Measurements from ENCODE around the gene PLXNA2.

PLXNA2 gene

GRCh38 chr1:208159555-208160258 is 84.5 kb downstream of the PLXNA2 start:
- no peak for TF ChIP-seq CTCF (IDR thresholded peaks at IDR 0.05)

GRCh38 chr1:208158640-208159554 is 85.3 kb downstream of the PLXNA2 start:
- no peak for TF ChIP-seq CTCF (IDR thresholded peaks at IDR 0.05)

GRCh38 chr1:208157769-208158168 is 86.4 kb downstream of the PLXNA2 start:
- TF ChIP-seq CTCF (IDR thresholded peaks at IDR 0.05): no peak

GRCh38 chr1:208156741-208157140 is 87.4 kb downstream of the PLXNA2 start:
- no peak for TF ChIP-seq CTCF (IDR thresholded peaks at IDR 0.05)

- TF ChIP-seq CTCF (IDR thresholded peaks at IDR 0.05): no peak
Observed at GRCh38 chr1:208156310-208156709, 87.9 kb downstream of the PLXNA2 start.

GRCh38 chr1:208154679-208155642 is 89.2 kb downstream of the PLXNA2 start:
- no peak for TF ChIP-seq CTCF (IDR thresholded peaks at IDR 0.05)

- no peak for TF ChIP-seq CTCF (IDR thresholded peaks at IDR 0.05)
Observed at GRCh38 chr1:208154040-208154439, 90.1 kb downstream of the PLXNA2 start.

All from LNCAP (cell line).